ENCODE results near the gene CCDC50. TPM values are rescaled to one million over a fixed set of nuclear protein-coding genes. Genes with fewer than 3 reads are reported as not detected.

The CCDC50 gene
- total and polyA plus RNA-seq, 10 of the 15 experiments (the other 5 are each of a cell fraction or from before 2014, with no cell fraction given) = 46.7 to 150 (median 125) TPM

GRCh38 chr3:191329654-191330529 lies 698 bp downstream of the CCDC50 start, which contains the start of gene UTS2B:
UTS2B (minus strand) TSS chr3:191330526; CDS start chr3:191282189, 48,337 bp downstream.
- peak within 1 kb of the TSS; percentile 78 for H3K27ac ChIP-seq (ENCODE audit: control insufficient read depth, insufficient read depth)
- WGBS (ENCODE audit: insufficient coverage, insufficient replicate concordance, low lambda C conversion rate, missing lambda C conversion rate) = 0% methylated on average over 26 of the region's 37 CpGs
- CTCF ChIA-PET = interaction anchor here (0.8 to 1.2 kb wide), 5 partner anchors 9 to 68 kb away, joined by 3 to 4 read pairs (median 3); no protein-coding TSS in a partner anchor
- H3K9me3 ChIP-seq (replicated peaks; ENCODE audit: control insufficient read depth, insufficient read depth, low read length) = no peaks in the 10 kb centered on the region
- no TSS peak for BruUV-seq (replicated peaks)
- H3K4me3 ChIP-seq = peak within 1 kb of the TSS; percentile 73
- POLR2A ChIA-PET = interaction anchor here (0.6 to 4.7 kb wide), 5 partner anchors 21 to 83 kb away, joined by 3 to 21 read pairs (median 4); no protein-coding TSS in a partner anchor
- no peaks in the 10 kb centered on the region for H3K27me3 ChIP-seq (replicated peaks in 1 of 2; ENCODE audit: control insufficient read depth in 2 of 2, insufficient read depth in 2 of 2, low read length in 1 of 2)
- intact Hi-C loops (cut with micrococcal nuclease; ENCODE audit: unreplicated experiment) = loop anchor here (1.0 to 5.0 kb wide), 3 partner anchors 33 to 193 kb away; no protein-coding TSS in a partner anchor
- no peaks in the 10 kb centered on the region for H3K36me3 ChIP-seq (ENCODE audit: control insufficient read depth in 2 of 2, insufficient read depth in 2 of 2, low read length in 1 of 2)
- H3K79me2 ChIP-seq (ENCODE audit: control insufficient read depth, insufficient read depth, low read length) = peaks cover 57% of the 10 kb centered on the region
- SMC1A ChIA-PET (ENCODE audit: uncharacterized antibody, unreplicated experiment) = interaction anchor here (0.7 to 7.4 kb wide), 16 partner anchors 17 to 86 kb away, joined by 3 to 47 read pairs (median 5); no protein-coding TSS in a partner anchor
- peak; percentile 36 for ATAC-seq
- in situ Hi-C loops (cut with MboI) = no loop called here
- peak within 1 kb of the TSS; percentile 93 for H2AFZ ChIP-seq (ENCODE audit: control insufficient read depth, low read depth, low read length)
- peak within 1 kb of the TSS; percentile 86 for H3K9ac ChIP-seq (ENCODE audit: control insufficient read depth, insufficient read depth, low read length)
- RAD21 ChIA-PET (ENCODE audit: unreplicated experiment) = interaction anchor here (0.8 to 6.7 kb wide), 16 partner anchors 8 to 92 kb away, joined by 3 to 62 read pairs (median 4); no protein-coding TSS in a partner anchor
- peaks cover 17% of the 10 kb centered on the region for H3K4me1 ChIP-seq (ENCODE audit: control insufficient read depth, insufficient read depth, low read length)
- DNase-seq (ENCODE audit: low read depth, low spot score) = no peak
- no peaks in the 10 kb centered on the region for H4K20me1 ChIP-seq (ENCODE audit: control insufficient read depth, insufficient read depth)
- peak; percentile 64 for FAIRE-seq
- H3K4me2 ChIP-seq (ENCODE audit: control insufficient read depth, insufficient read depth) = peak within 1 kb of the TSS; percentile 91
- TF ChIP-seq, protein P1, sequence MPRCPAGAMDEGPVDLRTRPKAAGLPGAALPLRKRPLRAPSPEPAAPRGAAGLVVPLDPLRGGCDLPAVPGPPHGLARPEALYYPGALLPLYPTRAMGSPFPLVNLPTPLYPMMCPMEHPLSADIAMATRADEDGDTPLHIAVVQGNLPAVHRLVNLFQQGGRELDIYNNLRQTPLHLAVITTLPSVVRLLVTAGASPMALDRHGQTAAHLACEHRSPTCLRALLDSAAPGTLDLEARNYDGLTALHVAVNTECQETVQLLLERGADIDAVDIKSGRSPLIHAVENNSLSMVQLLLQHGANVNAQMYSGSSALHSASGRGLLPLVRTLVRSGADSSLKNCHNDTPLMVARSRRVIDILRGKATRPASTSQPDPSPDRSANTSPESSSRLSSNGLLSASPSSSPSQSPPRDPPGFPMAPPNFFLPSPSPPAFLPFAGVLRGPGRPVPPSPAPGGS (IDR thresholded peaks at IDR 0.05; ENCODE audit: borderline replicate concordance, insufficient read depth, low read depth, low read length, poor library complexity, severe bottlenecking) = no peak
- TF ChIP-seq ETV6 (conservative IDR thresholded peaks at IDR 0.05 in 1 of 2, IDR thresholded peaks at IDR 0.05 in 1 of 2; ENCODE audit: borderline replicate concordance in 1 of 2, low read depth in 1 of 2) (no peak), NFXL1 (IDR thresholded peaks at IDR 0.05; ENCODE audit: borderline replicate concordance) (no peak), IRF4 (IDR thresholded peaks at IDR 0.05; ENCODE audit: low read depth, low read length) (no peak), RAD51 (IDR thresholded peaks at IDR 0.05) (no peak), SPI1 (IDR thresholded peaks at IDR 0.05; ENCODE audit: borderline replicate concordance, insufficient read depth, low read depth, low read length) (peak; percentile 5; the same call in 1 of the 2 replicates), SIN3A (IDR thresholded peaks at IDR 0.05; ENCODE audit: low read depth, low read length) (no peak), ZZZ3 (IDR thresholded peaks at IDR 0.05; ENCODE audit: control insufficient read depth, insufficient read length, low read depth) (no peak), ZNF217 (IDR thresholded peaks at IDR 0.05) (no peak), TARDBP (IDR thresholded peaks at IDR 0.05; ENCODE audit: borderline replicate concordance) (no peak), EZH2 (IDR thresholded peaks at IDR 0.05; ENCODE audit: borderline replicate concordance, control insufficient read depth, low read depth, low read length) (no peak), FOXK2 (IDR thresholded peaks at IDR 0.05) (no peak), ESRRA (IDR thresholded peaks at IDR 0.05; ENCODE audit: low read length) (no peak), PAX8 (IDR thresholded peaks at IDR 0.05) (no peak), MLLT1 (IDR thresholded peaks at IDR 0.05) (peak; percentile 57; the same call in 1 of the 2 replicates), JUNB (IDR thresholded peaks at IDR 0.05) (no peak), EED (IDR thresholded peaks at IDR 0.05; ENCODE audit: low read depth) (no peak)
- TF ChIP-seq, protein P2, sequence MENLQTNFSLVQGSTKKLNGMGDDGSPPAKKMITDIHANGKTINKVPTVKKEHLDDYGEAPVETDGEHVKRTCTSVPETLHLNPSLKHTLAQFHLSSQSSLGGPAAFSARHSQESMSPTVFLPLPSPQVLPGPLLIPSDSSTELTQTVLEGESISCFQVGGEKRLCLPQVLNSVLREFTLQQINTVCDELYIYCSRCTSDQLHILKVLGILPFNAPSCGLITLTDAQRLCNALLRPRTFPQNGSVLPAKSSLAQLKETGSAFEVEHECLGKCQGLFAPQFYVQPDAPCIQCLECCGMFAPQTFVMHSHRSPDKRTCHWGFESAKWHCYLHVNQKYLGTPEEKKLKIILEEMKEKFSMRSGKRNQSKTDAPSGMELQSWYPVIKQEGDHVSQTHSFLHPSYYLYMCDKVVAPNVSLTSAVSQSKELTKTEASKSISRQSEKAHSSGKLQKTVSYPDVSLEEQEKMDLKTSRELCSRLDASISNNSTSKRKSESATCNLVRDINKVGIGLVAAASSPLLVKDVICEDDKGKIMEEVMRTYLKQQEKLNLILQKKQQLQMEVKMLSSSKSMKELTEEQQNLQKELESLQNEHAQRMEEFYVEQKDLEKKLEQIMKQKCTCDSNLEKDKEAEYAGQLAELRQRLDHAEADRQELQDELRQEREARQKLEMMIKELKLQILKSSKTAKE (IDR thresholded peaks at IDR 0.05; ENCODE audit: low read depth, poor library complexity, severe bottlenecking) = peak; percentile 9

All from GM12878 (cell line).